ENCODE results near the gene YEATS2.

DNA sequence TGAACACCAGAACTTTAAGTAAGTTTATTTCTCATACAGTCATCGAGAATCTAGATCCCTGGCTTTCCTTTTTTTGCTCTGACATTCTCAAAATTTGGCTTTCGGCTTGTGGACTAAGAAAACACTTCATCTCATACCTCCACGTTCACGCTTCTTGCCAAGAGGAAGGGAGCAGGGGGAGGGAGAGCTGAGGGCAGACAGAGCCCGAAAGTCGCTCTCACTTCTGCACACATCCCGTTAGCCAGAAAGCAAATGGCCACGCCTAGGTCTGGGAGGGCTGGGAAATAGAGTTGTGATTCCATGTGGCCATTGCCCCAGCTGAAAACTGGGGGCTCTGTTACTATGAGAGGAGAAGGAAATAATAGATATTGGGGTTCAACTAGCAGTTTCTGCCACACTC is 70.5 kb downstream of the YEATS2 start:
- TF ChIP-seq ARNT (IDR thresholded peaks at IDR 0.05) (no peak), FOXM1 (IDR thresholded peaks at IDR 0.05; ENCODE audit: borderline replicate concordance) (no peak), SP1 (IDR thresholded peaks at IDR 0.05) (no peak), FOXA1 (IDR thresholded peaks at IDR 0.05) (no peak), NFRKB (IDR thresholded peaks at IDR 0.05) (no peak), L3MBTL2 (conservative IDR thresholded peaks at IDR 0.05) (no peak), ZNF384 (IDR thresholded peaks at IDR 0.05) (no peak), SUZ12 (IDR thresholded peaks at IDR 0.05) (no peak)
